ENCODE data around the gene DPH6.
"Not testable (repeated sequence)": the region's sequence is repeated elsewhere in the genome, so short reads cannot be mapped to it uniquely, and the experiment has no call there.

DPH6 gene

GRCh38 chr15:35383506-35383905 is 162.5 kb downstream of the DPH6 start:
- no peak for TF ChIP-seq JUND (IDR thresholded peaks at IDR 0.05; ENCODE audit: low read depth)
- DNase-seq (ENCODE audit: low read depth in 1 of 2, low spot score in 1 of 2), result no peak
- in situ Hi-C loops (cut with HindIII; ENCODE audit: low pct_unique_long_range_greater_than_20kb, low sequenced_read_pairs), result no loop called here

- TF ChIP-seq JUND (IDR thresholded peaks at IDR 0.05; ENCODE audit: low read depth), result no peak
- in situ Hi-C loops (cut with HindIII; ENCODE audit: low pct_unique_long_range_greater_than_20kb, low sequenced_read_pairs), result no loop called here
- DNase-seq (ENCODE audit: low read depth in 1 of 2, low spot score in 1 of 2), result no peak
Measured at GRCh38 chr15:35381328-35381727, 164.6 kb downstream of the DPH6 start.

GRCh38 chr15:35379972-35380371 is 166.0 kb downstream of the DPH6 start:
- no peak for TF ChIP-seq JUND (IDR thresholded peaks at IDR 0.05; ENCODE audit: low read depth)
- no peak for DNase-seq (ENCODE audit: low read depth in 1 of 2, low spot score in 1 of 2)
- in situ Hi-C loops (cut with HindIII; ENCODE audit: low pct_unique_long_range_greater_than_20kb, low sequenced_read_pairs), result no loop called here

GRCh38 chr15:35378454-35378853 is 167.5 kb downstream of the DPH6 start:
- in situ Hi-C loops (cut with HindIII; ENCODE audit: low pct_unique_long_range_greater_than_20kb, low sequenced_read_pairs); DNase-seq (ENCODE audit: low read depth in 1 of 2, low spot score in 1 of 2): not testable (repeated sequence)

- DNase-seq (ENCODE audit: low read depth in 1 of 2, low spot score in 1 of 2), result no peak
- no peak for TF ChIP-seq JUND (IDR thresholded peaks at IDR 0.05; ENCODE audit: low read depth)
- in situ Hi-C loops (cut with HindIII; ENCODE audit: low pct_unique_long_range_greater_than_20kb, low sequenced_read_pairs), result no loop called here
Measured at GRCh38 chr15:35376707-35377106, 169.3 kb downstream of the DPH6 start.

- no peak for TF ChIP-seq JUND (IDR thresholded peaks at IDR 0.05; ENCODE audit: low read depth)
- in situ Hi-C loops (cut with HindIII; ENCODE audit: low pct_unique_long_range_greater_than_20kb, low sequenced_read_pairs), result no loop called here
Measured at GRCh38 chr15:35374661-35375060, 171.3 kb downstream of the DPH6 start.

GRCh38 chr15:35362195-35362829 is 183.7 kb downstream of the DPH6 start:
- no peak for TF ChIP-seq JUND (IDR thresholded peaks at IDR 0.05; ENCODE audit: low read depth)
- in situ Hi-C loops (cut with HindIII; ENCODE audit: low pct_unique_long_range_greater_than_20kb, low sequenced_read_pairs), result no loop called here

More at GRCh38 chr15:35374661-35375060, 171.3 kb downstream of the DPH6 start:
- no peak for DNase-seq (ENCODE audit: low read depth in 1 of 2, low spot score in 1 of 2)

GRCh38 chr15:35358824-35359223 is 187.1 kb downstream of the DPH6 start:
- in situ Hi-C loops (cut with HindIII; ENCODE audit: low pct_unique_long_range_greater_than_20kb, low sequenced_read_pairs), result no loop called here
- DNase-seq (ENCODE audit: low read depth in 1 of 2, low spot score in 1 of 2), result no peak
- no peak for TF ChIP-seq JUND (IDR thresholded peaks at IDR 0.05; ENCODE audit: low read depth)

More at GRCh38 chr15:35362195-35362829, 183.7 kb downstream of the DPH6 start:
- DNase-seq (ENCODE audit: low read depth in 1 of 2, low spot score in 1 of 2), result no peak

- in situ Hi-C loops (cut with HindIII; ENCODE audit: low pct_unique_long_range_greater_than_20kb, low sequenced_read_pairs), result no loop called here
- no peak for DNase-seq (ENCODE audit: low read depth in 1 of 2, low spot score in 1 of 2)
- TF ChIP-seq JUND (IDR thresholded peaks at IDR 0.05; ENCODE audit: low read depth), result no peak
Measured at GRCh38 chr15:35351059-35351458, 194.9 kb downstream of the DPH6 start.

- no peak for TF ChIP-seq JUND (IDR thresholded peaks at IDR 0.05; ENCODE audit: low read depth)
- in situ Hi-C loops (cut with HindIII; ENCODE audit: low pct_unique_long_range_greater_than_20kb, low sequenced_read_pairs), result no loop called here
- DNase-seq (ENCODE audit: low read depth in 1 of 2, low spot score in 1 of 2), result no peak
Measured at GRCh38 chr15:35349916-35350315, 196.0 kb downstream of the DPH6 start.

- TF ChIP-seq JUND (IDR thresholded peaks at IDR 0.05; ENCODE audit: low read depth), result no peak
- no peak for DNase-seq (ENCODE audit: low read depth in 1 of 2, low spot score in 1 of 2)
- in situ Hi-C loops (cut with HindIII; ENCODE audit: low pct_unique_long_range_greater_than_20kb, low sequenced_read_pairs), result no loop called here
Measured at GRCh38 chr15:35330916-35331315, 215.0 kb downstream of the DPH6 start.

- no peak for TF ChIP-seq JUND (IDR thresholded peaks at IDR 0.05; ENCODE audit: low read depth)
- in situ Hi-C loops (cut with HindIII; ENCODE audit: low pct_unique_long_range_greater_than_20kb, low sequenced_read_pairs), result no loop called here
- DNase-seq (ENCODE audit: low read depth in 1 of 2, low spot score in 1 of 2), result no peak
Measured at GRCh38 chr15:35330048-35330695, 215.8 kb downstream of the DPH6 start.

GRCh38 chr15:35329521-35329961 is 216.4 kb downstream of the DPH6 start:
- TF ChIP-seq JUND (IDR thresholded peaks at IDR 0.05; ENCODE audit: low read depth), result no peak
- in situ Hi-C loops (cut with HindIII; ENCODE audit: low pct_unique_long_range_greater_than_20kb, low sequenced_read_pairs), result no loop called here
- DNase-seq (ENCODE audit: low read depth in 1 of 2, low spot score in 1 of 2), result no peak

GRCh38 chr15:35328836-35329235 is 217.1 kb downstream of the DPH6 start:
- DNase-seq (ENCODE audit: low read depth in 1 of 2, low spot score in 1 of 2); in situ Hi-C loops (cut with HindIII; ENCODE audit: low pct_unique_long_range_greater_than_20kb, low sequenced_read_pairs): not testable (repeated sequence)

All from T47D (cell line).